Hepatocyte (in vitro differentiated cells): Measurements from ENCODE around the gene REXO5.

Source experiments
- CTCF ChIP-seq: fragments of 200-600 bp; sonication (generic); IDR thresholded peaks from 2 replicates; pipeline ENCODE4 v1.5.1; 2016; ENCODE audit warnings: antibody characterized with exemption, mild to moderate bottlenecking; ENCODE audit not compliant: poor library complexity
- EZH2 ChIP-seq: fragments of 200-600 bp; sonication (generic); IDR thresholded peaks from 2 replicates; pipeline ENCODE4 v1.6.1; 2016; ENCODE audit warnings: antibody characterized with exemption, mild to moderate bottlenecking, borderline replicate concordance
- EZH2phosphoT487 ChIP-seq: fragments of 200-600 bp; sonication (generic); IDR thresholded peaks from one replicate; pipeline ENCODE4 v1.6.1; 2018; ENCODE audit warnings: antibody characterized with exemption, mild to moderate bottlenecking, low read depth, moderate library complexity; ENCODE audit not compliant: unreplicated experiment, severe bottlenecking

DNA sequence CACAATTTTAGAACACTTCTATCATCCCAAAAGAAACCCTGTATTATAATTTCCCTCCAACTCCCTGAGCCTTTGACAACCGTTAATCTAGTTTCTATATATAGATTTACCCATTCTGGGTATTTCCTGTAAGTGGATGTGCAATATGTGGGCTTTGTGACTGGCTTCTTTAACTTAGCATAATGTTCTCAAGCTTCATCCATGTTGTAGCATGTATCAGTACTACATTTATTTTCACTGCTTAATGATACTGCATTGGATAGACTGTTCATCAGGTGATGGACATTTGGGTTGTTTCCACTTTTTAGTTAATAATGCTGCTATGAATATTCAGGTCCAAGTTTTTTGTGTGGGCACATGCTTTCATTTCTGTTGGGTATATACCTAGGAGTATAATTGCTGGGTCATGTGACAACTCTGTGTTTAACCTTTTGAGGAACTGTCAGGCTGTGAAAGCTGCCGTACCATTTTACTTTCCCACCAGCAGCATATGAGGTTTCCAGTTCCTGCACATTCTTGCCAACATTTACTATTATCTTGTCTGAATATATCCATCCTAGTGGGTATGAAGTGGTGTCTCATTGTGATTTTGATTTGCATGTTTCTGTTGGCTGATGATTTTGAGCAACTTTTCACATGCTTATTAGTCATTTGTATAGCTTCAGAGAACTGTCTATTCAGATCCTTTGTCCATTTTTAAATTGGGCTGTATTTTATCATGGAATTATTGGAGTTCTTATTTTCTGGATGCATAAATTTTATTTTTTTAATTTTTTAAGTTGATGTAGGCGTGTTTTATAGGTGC, 16.4 kb downstream of the REXO5 start:
- TF ChIP-seq CTCF (no peak), EZH2phosphoT487 (no peak), EZH2 (no peak)
